ENCODE data around the gene TAF3. TPM values are rescaled to one million over a fixed set of nuclear protein-coding genes. Genes with fewer than 3 reads are reported as not detected.

The TAF3 gene
- total RNA-seq, 1 donor from 2014 or later = 4.6 TPM

GRCh38 chr10:8059191-8059936 lies 241.1 kb downstream of the TAF3 start:
- Mint-ChIP-seq H3K27me3 (ENCODE audit: insufficient read depth, low read depth) (peaks cover 88% of the 10 kb centered on the region), H3K36me3 (no peaks in the 10 kb centered on the region), H3K9me3 (no peaks in the 10 kb centered on the region), H3K4me3 (peak overlapping the region; percentile 67), H3K4me1 (peaks cover 47% of the 10 kb centered on the region), H3K27ac (no peak overlapping the region)
- Histone ChIP-seq H3K9me3 (ENCODE audit: low read depth) (no peaks in the 10 kb centered on the region), H2AFZ (replicated peaks) (no peak overlapping the region), H3F3A (ENCODE audit: low read depth) (peaks cover 73% of the 10 kb centered on the region), H3K79me2 (ENCODE audit: low read depth) (no peaks in the 10 kb centered on the region), H3K4me1 (peaks cover 65% of the 10 kb centered on the region), H3K36me3 (no peaks in the 10 kb centered on the region), H3K27ac (no peak overlapping the region), H3K4me3 (no peak overlapping the region), H3K9ac (no peak overlapping the region), H3K27me3 (peaks cover 100% of the 10 kb centered on the region), H4K20me1 (ENCODE audit: low read depth) (peaks cover 80% of the 10 kb centered on the region), H3K4me2 (peak overlapping the region; percentile 72)
- DNase-seq (ENCODE audit: low spot score) = peak; percentile 45
- no peak for TF ChIP-seq CTCF (IDR thresholded peaks at IDR 0.05)
- TF ChIP-seq EZH2phosphoT487 (IDR thresholded peaks at IDR 0.05) = peak; percentile 38
- peak; percentile 90 for TF ChIP-seq EZH2 (IDR thresholded peaks at IDR 0.05)

- peak; percentile 76 for DNase-seq (ENCODE audit: low spot score)
- peaks cover 89% of the 10 kb centered on the region for H3K27me3 Mint-ChIP-seq (ENCODE audit: insufficient read depth, low read depth)
- Histone ChIP-seq H3K36me3 (no peaks in the 10 kb centered on the region), H2AFZ (replicated peaks) (no peak overlapping the region), H3F3A (ENCODE audit: low read depth) (peaks cover 72% of the 10 kb centered on the region), H3K4me2 (peak overlapping the region; percentile 72), H3K4me3 (peak overlapping the region; percentile 27), H3K79me2 (ENCODE audit: low read depth) (no peaks in the 10 kb centered on the region), H3K27me3 (peaks cover 100% of the 10 kb centered on the region), H3K9me3 (ENCODE audit: low read depth) (no peaks in the 10 kb centered on the region), H3K4me1 (peaks cover 66% of the 10 kb centered on the region), H3K9ac (no peak overlapping the region), H3K27ac (no peak overlapping the region), H4K20me1 (ENCODE audit: low read depth) (peaks cover 73% of the 10 kb centered on the region)
- H3K4me1 Mint-ChIP-seq = peaks cover 48% of the 10 kb centered on the region
- TF ChIP-seq EZH2phosphoT487 (IDR thresholded peaks at IDR 0.05) (peak; percentile 34), EZH2 (IDR thresholded peaks at IDR 0.05) (no peak)
- no peaks in the 10 kb centered on the region for H3K9me3 Mint-ChIP-seq
- peak overlapping the region; percentile 67 for H3K4me3 Mint-ChIP-seq
- no peaks in the 10 kb centered on the region for H3K36me3 Mint-ChIP-seq
- peak overlapping the region; percentile 4 for H3K27ac Mint-ChIP-seq
Measured at GRCh38 chr10:8060010-8060703, 241.9 kb downstream of the TAF3 start.

GRCh38 chr10:8060704-8061121 lies 242.4 kb downstream of the TAF3 start:
- H3K27ac Mint-ChIP-seq = no peak overlapping the region

GRCh38 chr10:8061274-8062211 lies 243.2 kb downstream of the TAF3 start:
- Histone ChIP-seq H3F3A (ENCODE audit: low read depth) (peaks cover 72% of the 10 kb centered on the region), H3K36me3 (no peaks in the 10 kb centered on the region), H4K20me1 (ENCODE audit: low read depth) (peaks cover 61% of the 10 kb centered on the region), H2AFZ (replicated peaks) (no peak overlapping the region), H3K9ac (no peak overlapping the region), H3K4me1 (peaks cover 58% of the 10 kb centered on the region), H3K27me3 (peaks cover 100% of the 10 kb centered on the region), H3K4me3 (peak overlapping the region; percentile 27), H3K4me2 (peak overlapping the region; percentile 72), H3K79me2 (ENCODE audit: low read depth) (no peaks in the 10 kb centered on the region), H3K9me3 (ENCODE audit: low read depth) (no peaks in the 10 kb centered on the region), H3K27ac (no peak overlapping the region)
- Mint-ChIP-seq H3K9me3 (no peaks in the 10 kb centered on the region), H3K4me3 (no peak overlapping the region), H3K4me1 (peaks cover 44% of the 10 kb centered on the region), H3K36me3 (no peaks in the 10 kb centered on the region), H3K27ac (no peak overlapping the region), H3K27me3 (ENCODE audit: insufficient read depth, low read depth) (peaks cover 81% of the 10 kb centered on the region)
- TF ChIP-seq CTCF (IDR thresholded peaks at IDR 0.05) (no peak), EZH2 (IDR thresholded peaks at IDR 0.05) (no peak), EZH2phosphoT487 (IDR thresholded peaks at IDR 0.05) (no peak)
- DNase-seq (ENCODE audit: low spot score) = peak; percentile 50

More at GRCh38 chr10:8060704-8061121, 242.4 kb downstream of the TAF3 start:
- DNase-seq (ENCODE audit: low spot score) = no peak
- peak overlapping the region; percentile 67 for H3K4me3 Mint-ChIP-seq
- Histone ChIP-seq H3K9me3 (ENCODE audit: low read depth) (no peaks in the 10 kb centered on the region), H3K4me3 (peak overlapping the region; percentile 27), H3K27me3 (peaks cover 100% of the 10 kb centered on the region), H3K9ac (no peak overlapping the region), H3K27ac (no peak overlapping the region), H3K4me1 (peaks cover 60% of the 10 kb centered on the region), H4K20me1 (ENCODE audit: low read depth) (peaks cover 68% of the 10 kb centered on the region), H3K36me3 (no peaks in the 10 kb centered on the region), H2AFZ (replicated peaks) (no peak overlapping the region), H3K79me2 (ENCODE audit: low read depth) (no peaks in the 10 kb centered on the region), H3K4me2 (peak overlapping the region; percentile 72), H3F3A (ENCODE audit: low read depth) (peaks cover 72% of the 10 kb centered on the region)
- TF ChIP-seq EZH2 (IDR thresholded peaks at IDR 0.05) = no peak
- peak; percentile 1 for TF ChIP-seq EZH2phosphoT487 (IDR thresholded peaks at IDR 0.05)
- peaks cover 46% of the 10 kb centered on the region for H3K4me1 Mint-ChIP-seq
- no peaks in the 10 kb centered on the region for H3K9me3 Mint-ChIP-seq
- peaks cover 87% of the 10 kb centered on the region for H3K27me3 Mint-ChIP-seq (ENCODE audit: insufficient read depth, low read depth)
- H3K36me3 Mint-ChIP-seq = no peaks in the 10 kb centered on the region

Data from neural progenitor cell (in vitro differentiated cells).